ENCODE data around the gene TTC9C.

Gene TTC9C

DNA sequence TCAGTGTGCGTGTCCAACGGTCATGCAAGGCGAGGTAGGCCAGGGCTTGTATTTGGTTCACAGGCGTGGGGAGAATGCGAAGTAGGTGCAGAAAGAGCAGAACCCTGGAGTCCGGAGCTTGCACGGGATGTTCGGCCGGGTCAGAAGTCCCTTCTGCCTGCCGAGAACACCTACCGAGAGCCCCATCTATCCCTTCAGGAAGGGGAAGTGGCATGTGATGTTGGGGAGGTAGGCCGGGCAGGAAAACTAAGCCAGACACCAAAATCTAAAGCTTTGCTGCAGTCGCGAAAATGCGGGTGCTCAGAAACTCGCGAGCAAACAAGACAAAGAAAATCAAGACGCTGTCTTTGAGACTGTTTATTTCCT is 42.5 kb downstream of the TTC9C start:
- no peak for DNase-seq (ENCODE audit: low read depth, low spot score)
- peak overlapping the region; percentile 86 for H3K4me3 ChIP-seq (ENCODE audit: low read depth, low read length)
- ChIA-PET POLR2A (interaction anchor here (0.6 to 2.6 kb wide), 9 partner anchors 9 to 179 kb away, joined by 3 to 16 read pairs (median 5); partner anchors contain the start of genes C11orf98, CSKMT, HNRNPUL2 and POLR2G), CTCF (interaction anchor here (0.9 to 13.3 kb wide), 5 partner anchors 9 to 103 kb away, joined by 3 to 189 read pairs (median 5); partner anchors contain the start of genes POLR2G, TMEM179B and ZBTB3)
- TF ChIP-seq, protein P1, sequence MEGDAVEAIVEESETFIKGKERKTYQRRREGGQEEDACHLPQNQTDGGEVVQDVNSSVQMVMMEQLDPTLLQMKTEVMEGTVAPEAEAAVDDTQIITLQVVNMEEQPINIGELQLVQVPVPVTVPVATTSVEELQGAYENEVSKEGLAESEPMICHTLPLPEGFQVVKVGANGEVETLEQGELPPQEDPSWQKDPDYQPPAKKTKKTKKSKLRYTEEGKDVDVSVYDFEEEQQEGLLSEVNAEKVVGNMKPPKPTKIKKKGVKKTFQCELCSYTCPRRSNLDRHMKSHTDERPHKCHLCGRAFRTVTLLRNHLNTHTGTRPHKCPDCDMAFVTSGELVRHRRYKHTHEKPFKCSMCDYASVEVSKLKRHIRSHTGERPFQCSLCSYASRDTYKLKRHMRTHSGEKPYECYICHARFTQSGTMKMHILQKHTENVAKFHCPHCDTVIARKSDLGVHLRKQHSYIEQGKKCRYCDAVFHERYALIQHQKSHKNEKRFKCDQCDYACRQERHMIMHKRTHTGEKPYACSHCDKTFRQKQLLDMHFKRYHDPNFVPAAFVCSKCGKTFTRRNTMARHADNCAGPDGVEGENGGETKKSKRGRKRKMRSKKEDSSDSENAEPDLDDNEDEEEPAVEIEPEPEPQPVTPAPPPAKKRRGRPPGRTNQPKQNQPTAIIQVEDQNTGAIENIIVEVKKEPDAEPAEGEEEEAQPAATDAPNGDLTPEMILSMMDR (IDR thresholded peaks at IDR 0.05; ENCODE audit: insufficient read depth, low read length, missing control alignments): no peak

DNA sequence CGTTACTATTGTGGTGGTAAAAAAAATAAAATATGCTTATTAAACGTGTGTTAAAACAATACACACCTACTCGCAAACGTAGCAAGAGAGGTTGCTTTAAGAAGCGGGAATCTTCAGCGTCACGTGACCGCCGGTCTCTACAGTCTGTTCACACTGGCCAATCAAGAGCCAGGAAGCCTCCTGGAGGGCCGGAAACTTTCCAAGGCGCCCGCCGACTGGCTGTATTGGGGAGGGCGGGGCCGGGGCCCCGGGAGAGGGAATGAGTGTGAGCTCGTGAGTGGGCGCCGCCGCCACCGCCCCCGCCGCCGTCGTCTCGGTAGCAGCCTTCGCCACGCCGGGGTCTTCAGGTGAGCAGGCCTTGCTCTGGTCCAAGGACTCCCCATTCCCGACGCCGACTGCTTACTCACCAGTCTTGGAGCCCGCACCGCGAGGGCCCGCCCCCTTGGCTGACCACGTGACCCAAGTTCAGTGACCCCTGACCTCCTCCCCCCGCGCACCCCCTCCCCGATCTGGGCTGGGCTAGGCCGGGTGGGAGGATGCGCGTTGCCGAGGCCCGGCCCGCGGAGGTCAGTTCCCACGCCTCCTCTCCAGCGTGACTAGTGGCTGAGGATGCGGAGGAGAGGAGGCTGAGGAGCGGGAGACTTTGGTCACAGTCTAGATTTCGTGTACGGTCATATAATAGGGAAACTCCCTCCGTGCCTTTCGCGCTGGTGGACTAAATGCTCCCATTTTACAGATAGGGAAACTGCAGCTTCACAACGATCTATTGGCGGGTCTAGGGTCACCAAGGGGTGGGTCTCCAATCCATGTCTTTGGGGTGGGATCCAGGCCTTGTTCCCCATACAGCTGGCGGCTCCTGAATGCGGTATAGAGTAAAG is 43.1 kb downstream of the TTC9C start, which contains the start of gene TAF6L:
Gene TAF6L (plus strand): TSS at position 253 of the 878 bp plus-strand sequence. CDS start 4,388 bp downstream, outside the sequence.
- H3K4me3 ChIP-seq (ENCODE audit: low read depth, low read length): peak within 1 kb of the TSS; percentile 86
- CTCF ChIA-PET: interaction anchor here (0.8 to 13.3 kb wide), 6 partner anchors 9 to 77 kb away, joined by 3 to 189 read pairs (median 4); partner anchors contain the start of genes POLR2G, STX5, TMEM179B and ZBTB3
- peak; percentile 71 for DNase-seq (ENCODE audit: low read depth, low spot score)
- POLR2A ChIA-PET: interaction anchor here (0.6 to 2.6 kb wide), 11 partner anchors 10 to 180 kb away, joined by 3 to 16 read pairs (median 4); partner anchors contain the start of genes C11orf98, CSKMT, HNRNPUL2 and POLR2G
- TF ChIP-seq, protein P1 (IDR thresholded peaks at IDR 0.05; ENCODE audit: insufficient read depth, low read length, missing control alignments): no peak

DNA sequence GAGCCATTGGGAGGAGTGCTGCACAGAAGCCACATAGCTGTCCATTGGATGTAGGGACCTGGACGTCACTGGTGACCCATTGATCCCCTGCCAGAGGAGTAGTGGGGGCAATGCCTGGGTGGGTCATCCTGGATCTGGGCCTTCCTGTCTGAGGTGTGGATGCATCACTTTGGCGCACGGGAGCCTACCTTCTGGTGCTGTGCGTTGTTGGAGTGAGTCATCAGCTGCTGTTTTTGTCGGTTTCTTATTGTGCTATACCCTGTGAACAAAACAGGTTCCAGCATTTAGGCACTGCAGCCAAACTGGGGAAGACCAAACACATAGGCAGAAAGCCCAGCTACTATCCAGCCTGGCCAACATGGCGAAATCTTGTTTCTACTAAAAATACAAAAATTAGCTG is 46.1 kb downstream of the TTC9C start:
- ChIA-PET CTCF (interaction anchor here (13.3 kb wide), 1 partner anchor 12 kb away, joined by 189 read pairs; the partner anchor contains the start of gene TMEM179B), POLR2A (interaction anchor here (0.7 to 1.9 kb wide), 2 partner anchors 12 to 67 kb away, joined by 4 to 6 read pairs; no protein-coding TSS in a partner anchor)
- TF ChIP-seq, protein P1 (IDR thresholded peaks at IDR 0.05; ENCODE audit: insufficient read depth, low read length, missing control alignments): no peak
- H3K4me3 ChIP-seq (ENCODE audit: low read depth, low read length): no peak overlapping the region
- no peak for DNase-seq (ENCODE audit: low read depth, low spot score)

DNA sequence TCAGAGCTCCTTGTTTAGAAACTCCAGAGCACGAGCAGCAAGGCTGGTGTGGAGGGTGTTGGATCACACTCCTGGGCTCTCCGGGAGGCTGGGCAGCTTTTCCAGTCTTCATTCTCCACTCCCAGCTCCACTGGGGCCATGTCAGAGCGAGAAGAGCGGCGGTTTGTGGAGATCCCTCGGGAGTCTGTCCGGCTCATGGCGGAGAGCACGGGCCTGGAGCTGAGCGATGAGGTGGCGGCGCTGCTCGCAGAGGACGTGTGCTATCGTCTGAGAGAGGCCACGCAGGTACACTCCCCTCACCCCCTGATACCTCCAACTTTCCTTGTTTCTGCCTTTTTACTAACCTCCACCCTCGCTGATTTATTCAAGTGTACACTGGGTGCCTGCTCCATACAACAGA is 47.4 kb downstream of the TTC9C start:
- ChIA-PET POLR2A (interaction anchor here (1.9 kb wide), 1 partner anchor 65 kb away, joined by 6 read pairs; no protein-coding TSS in a partner anchor), CTCF (interaction anchor here (1.4 to 13.3 kb wide), 2 partner anchors 11 to 15 kb away, joined by 3 to 189 read pairs; partner anchors contain the start of gene TMEM179B)
- TF ChIP-seq, protein P1 (IDR thresholded peaks at IDR 0.05; ENCODE audit: insufficient read depth, low read length, missing control alignments): no peak
- DNase-seq (ENCODE audit: low read depth, low spot score): no peak
- H3K4me3 ChIP-seq (ENCODE audit: low read depth, low read length): no peak overlapping the region

DNA sequence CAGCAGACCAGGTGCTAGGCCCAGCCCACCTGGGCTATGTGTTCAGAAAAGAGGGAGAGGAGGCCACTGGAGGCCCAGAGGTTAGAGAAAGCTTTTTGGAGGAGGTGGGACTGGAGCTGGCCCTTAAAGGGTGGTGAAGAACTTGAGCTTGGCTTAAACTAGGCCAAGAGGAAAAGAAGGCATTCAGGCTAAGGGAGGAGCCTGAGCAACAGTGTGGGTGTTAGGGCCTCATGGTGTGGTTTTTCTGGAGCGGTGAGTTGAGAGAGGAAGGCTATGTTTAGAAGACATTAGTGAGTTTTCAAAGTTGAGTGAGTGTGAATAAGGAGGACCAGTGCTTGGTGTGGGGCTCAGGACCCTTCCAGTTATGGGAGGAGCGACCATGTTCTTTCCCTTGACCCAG is 49.1 kb downstream of the TTC9C start:
- no peak for DNase-seq (ENCODE audit: low read depth, low spot score)
- CTCF ChIA-PET: interaction anchor here (13.3 kb wide), 1 partner anchor 9 kb away, joined by 189 read pairs; the partner anchor contains the start of gene TMEM179B
- TF ChIP-seq, protein P1 (IDR thresholded peaks at IDR 0.05; ENCODE audit: insufficient read depth, low read length, missing control alignments): no peak
- POLR2A ChIA-PET: interaction anchor here (1.2 kb wide), 1 partner anchor 9 kb away, joined by 4 read pairs; no protein-coding TSS in a partner anchor
- H3K4me3 ChIP-seq (ENCODE audit: low read depth, low read length): no peak overlapping the region

Measured in AG04449 (cell line).